Right atrium auricular region (tissue), 2 donors: Measurements from ENCODE around the gene OR51V1. TPM values are rescaled to one million over a fixed set of nuclear protein-coding genes. Genes with fewer than 3 reads are reported as not detected.

Source experiments
- DNase-seq: peaks from one replicate; pipeline ENCODE4 v3.0.0-alpha.2; 2019; ENCODE audit warnings: low spot score
- H3K27ac ChIP-seq, 2 donors: fragments of 200-600 bp; sonication (generic); 1 replicate in 1 of 2; 2 replicates in 1 of 2; pipeline ENCODE4 v1.5.1; 2016 to 2019
- H3K27me3 ChIP-seq, 2 donors: fragments of 200-600 bp; sonication (generic); one replicate each; pipeline versions ENCODE4 v1.5.1 to v1.6.0; 2017 to 2019
- H3K36me3 ChIP-seq: fragments of 200-600 bp; sonication (generic); one replicate; pipeline ENCODE4 v1.5.1; 2016
- H3K4me1 ChIP-seq, 2 donors: fragments of 200-600 bp; sonication (generic); one replicate each; pipeline versions ENCODE4 v1.5.1 to v1.6.0; 2017 to 2019
- H3K4me3 ChIP-seq, 2 donors: fragments of 200-600 bp; sonication (generic); 1 replicate in 1 of 2; 2 replicates in 1 of 2; pipeline ENCODE4 v1.5.1; 2017 to 2019; ENCODE audit warnings: mild to moderate bottlenecking in 1 of 2, moderate library complexity in 1 of 2
- H3K9me3 ChIP-seq, 2 donors: fragments of 200-600 bp; sonication (generic); one replicate each; pipeline ENCODE4 v1.5.1; 2019
- total RNA-seq, 2 donors: library from RNA; depleted of rRNA; stranded (reverse); fragments of >200 nt; gene quantifications; one replicate each; pipeline ENCODE4 v1.1.0, GENCODE V29; 2016
- TF ChIP-seq, protein P1 (sequence below), 2 donors: fragments of 200-600 bp; sonication (generic); IDR thresholded peaks; one replicate each; pipeline ENCODE4 v1.5.1; 2019; ENCODE audit warnings: antibody characterized with exemption in 2 of 2

The OR51V1 gene
- total RNA-seq, 2 donors from 2014 or later, result not detected

- Histone ChIP-seq H3K27ac (no peak overlapping the region), H3K9me3 (no peaks in the 10 kb centered on the region), H3K4me3 (no peak overlapping the region), H3K4me1 (no peaks in the 10 kb centered on the region), H3K27me3 (no peaks in the 10 kb centered on the region), H3K36me3 (no peaks in the 10 kb centered on the region)
- TF ChIP-seq, protein P1, sequence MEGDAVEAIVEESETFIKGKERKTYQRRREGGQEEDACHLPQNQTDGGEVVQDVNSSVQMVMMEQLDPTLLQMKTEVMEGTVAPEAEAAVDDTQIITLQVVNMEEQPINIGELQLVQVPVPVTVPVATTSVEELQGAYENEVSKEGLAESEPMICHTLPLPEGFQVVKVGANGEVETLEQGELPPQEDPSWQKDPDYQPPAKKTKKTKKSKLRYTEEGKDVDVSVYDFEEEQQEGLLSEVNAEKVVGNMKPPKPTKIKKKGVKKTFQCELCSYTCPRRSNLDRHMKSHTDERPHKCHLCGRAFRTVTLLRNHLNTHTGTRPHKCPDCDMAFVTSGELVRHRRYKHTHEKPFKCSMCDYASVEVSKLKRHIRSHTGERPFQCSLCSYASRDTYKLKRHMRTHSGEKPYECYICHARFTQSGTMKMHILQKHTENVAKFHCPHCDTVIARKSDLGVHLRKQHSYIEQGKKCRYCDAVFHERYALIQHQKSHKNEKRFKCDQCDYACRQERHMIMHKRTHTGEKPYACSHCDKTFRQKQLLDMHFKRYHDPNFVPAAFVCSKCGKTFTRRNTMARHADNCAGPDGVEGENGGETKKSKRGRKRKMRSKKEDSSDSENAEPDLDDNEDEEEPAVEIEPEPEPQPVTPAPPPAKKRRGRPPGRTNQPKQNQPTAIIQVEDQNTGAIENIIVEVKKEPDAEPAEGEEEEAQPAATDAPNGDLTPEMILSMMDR (IDR thresholded peaks at IDR 0.05), result no peak
- no peak for DNase-seq
Measured at GRCh38 chr11:5229356-5229755, 28.9 kb upstream of the OR51V1 start.

DNA sequence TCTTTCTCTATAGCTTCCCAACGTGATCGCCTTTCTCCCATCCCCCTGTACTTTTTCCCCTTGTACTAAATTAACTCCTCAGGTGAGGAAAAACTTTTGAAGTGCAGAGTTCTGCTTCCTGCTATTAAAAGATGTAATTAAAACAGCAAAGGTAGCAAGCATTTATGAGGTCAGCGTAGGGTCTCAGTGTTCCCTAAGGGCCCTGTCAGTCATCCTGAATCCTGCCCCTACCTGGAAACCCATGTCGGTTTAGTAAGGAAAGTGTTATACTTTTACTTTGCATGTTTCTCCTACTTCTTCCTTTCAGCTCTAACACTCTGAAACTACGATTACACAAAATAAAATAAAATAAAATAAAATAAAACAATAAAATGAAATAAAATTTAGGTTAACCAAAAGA, 27.6 kb upstream of the OR51V1 start:
- TF ChIP-seq, protein P1 (IDR thresholded peaks at IDR 0.05), result no peak
- Histone ChIP-seq H3K27ac (no peak overlapping the region), H3K4me3 (no peak overlapping the region), H3K9me3 (no peaks in the 10 kb centered on the region), H3K27me3 (no peaks in the 10 kb centered on the region), H3K36me3 (no peaks in the 10 kb centered on the region), H3K4me1 (no peaks in the 10 kb centered on the region)
- no peak for DNase-seq

- Histone ChIP-seq H3K36me3 (no peaks in the 10 kb centered on the region), H3K4me3 (no peak overlapping the region), H3K9me3 (no peaks in the 10 kb centered on the region), H3K27me3 (no peaks in the 10 kb centered on the region), H3K4me1 (no peaks in the 10 kb centered on the region), H3K27ac (no peak overlapping the region)
- TF ChIP-seq, protein P1 (IDR thresholded peaks at IDR 0.05), result no peak
- no peak for DNase-seq
Measured at GRCh38 chr11:5227681-5228080, 27.2 kb upstream of the OR51V1 start.

DNA sequence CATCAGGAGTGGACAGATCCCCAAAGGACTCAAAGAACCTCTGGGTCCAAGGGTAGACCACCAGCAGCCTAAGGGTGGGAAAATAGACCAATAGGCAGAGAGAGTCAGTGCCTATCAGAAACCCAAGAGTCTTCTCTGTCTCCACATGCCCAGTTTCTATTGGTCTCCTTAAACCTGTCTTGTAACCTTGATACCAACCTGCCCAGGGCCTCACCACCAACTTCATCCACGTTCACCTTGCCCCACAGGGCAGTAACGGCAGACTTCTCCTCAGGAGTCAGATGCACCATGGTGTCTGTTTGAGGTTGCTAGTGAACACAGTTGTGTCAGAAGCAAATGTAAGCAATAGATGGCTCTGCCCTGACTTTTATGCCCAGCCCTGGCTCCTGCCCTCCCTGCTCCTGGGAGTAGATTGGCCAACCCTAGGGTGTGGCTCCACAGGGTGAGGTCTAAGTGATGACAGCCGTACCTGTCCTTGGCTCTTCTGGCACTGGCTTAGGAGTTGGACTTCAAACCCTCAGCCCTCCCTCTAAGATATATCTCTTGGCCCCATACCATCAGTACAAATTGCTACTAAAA, 26.3 kb upstream of the OR51V1 start, which contains the start of gene HBB:
HBB (minus strand) TSS at position 340 of the 579 bp plus-strand sequence; CDS start at position 290, 50 bp downstream.
- Histone ChIP-seq H3K27me3 (no peaks in the 10 kb centered on the region), H3K36me3 (no peaks in the 10 kb centered on the region), H3K4me1 (no peaks in the 10 kb centered on the region), H3K9me3 (no peaks in the 10 kb centered on the region), H3K27ac (no peak within 1 kb of the TSS), H3K4me3 (no peak within 1 kb of the TSS)
- TF ChIP-seq, protein P1 (IDR thresholded peaks at IDR 0.05), result no peak
- no peak for DNase-seq

- TF ChIP-seq, protein P1 (IDR thresholded peaks at IDR 0.05), result no peak
- no peak overlapping the region for H3K27ac ChIP-seq
- no peaks in the 10 kb centered on the region for H3K4me1 ChIP-seq
- H3K4me3 ChIP-seq, result no peak overlapping the region
- no peaks in the 10 kb centered on the region for H3K27me3 ChIP-seq
- H3K9me3 ChIP-seq, result no peaks in the 10 kb centered on the region
- no peaks in the 10 kb centered on the region for H3K36me3 ChIP-seq
- DNase-seq, result no peak
Measured at GRCh38 chr11:5225480-5225871, 25.0 kb upstream of the OR51V1 start.
